Activated T-helper 17 cell treated with anti-CD3 and anti-CD28 coated beads, Interleukin-2, amount 50 U/mL, for 72 hours (primary cell): ENCODE measurements around the gene VSIG4. TPM values are rescaled to one million over a fixed set of nuclear protein-coding genes. Genes with fewer than 3 reads are reported as not detected.
"Not testable (repeated sequence)": the region's sequence is repeated elsewhere in the genome, so short reads cannot be mapped to it uniquely, and the experiment has no call there.

ENCODE experiments used
- ATAC-seq: fragments of 150-1000 bp; cut with Tn5 transposase; replicated peaks from 2 replicates; pipeline ENCODE4 v1.10.0; 2021; ENCODE audit warnings: mild to moderate bottlenecking, moderate library complexity
- H3K27ac Mint-ChIP-seq: one replicate; pipeline ENCODE4 v1.8.0; 2022; ENCODE audit warnings: mixed read lengths
- H3K27me3 Mint-ChIP-seq: one replicate; pipeline ENCODE4 v1.8.0; 2022; ENCODE audit warnings: mixed read lengths
- H3K36me3 Mint-ChIP-seq: one replicate; pipeline ENCODE4 v1.8.0; 2022; ENCODE audit warnings: low read depth, mild to moderate bottlenecking, mixed read lengths
- H3K4me1 Mint-ChIP-seq: one replicate; pipeline ENCODE4 v1.8.0; 2022; ENCODE audit warnings: mixed read lengths
- H3K4me3 Mint-ChIP-seq: one replicate; pipeline ENCODE4 v1.8.0; 2022; ENCODE audit warnings: mild to moderate bottlenecking, mixed read lengths
- H3K9me3 Mint-ChIP-seq: one replicate; pipeline ENCODE4 v1.8.0; 2022; ENCODE audit warnings: mixed read lengths
- total RNA-seq, 2 donors: library from RNA; stranded (reverse); gene quantifications; one replicate each; pipeline ENCODE4 v1.2.3, GENCODE V29; 2022

VSIG4 gene
- total RNA-seq, 2 donors from 2014 or later, result 0.24 TPM; not detected in 1

GRCh38 chrX:65993332-65993731 lies 46.5 kb downstream of the VSIG4 start:
- Mint-ChIP-seq H3K27me3 (no peaks in the 10 kb centered on the region), H3K27ac (no peak overlapping the region), H3K36me3 (no peaks in the 10 kb centered on the region), H3K4me3 (no peak overlapping the region), H3K4me1 (no peaks in the 10 kb centered on the region), H3K9me3 (no peaks in the 10 kb centered on the region)
- ATAC-seq, result no peak

- H3K4me3 Mint-ChIP-seq, result no peak overlapping the region
- peaks cover 9% of the 10 kb centered on the region for H3K4me1 Mint-ChIP-seq
- H3K27ac Mint-ChIP-seq, result peak overlapping the region; percentile 52
- ATAC-seq, result no peak
- H3K9me3 Mint-ChIP-seq, result no peaks in the 10 kb centered on the region
- H3K36me3 Mint-ChIP-seq, result no peaks in the 10 kb centered on the region
- no peaks in the 10 kb centered on the region for H3K27me3 Mint-ChIP-seq
Measured at GRCh38 chrX:65990702-65991101, 49.2 kb downstream of the VSIG4 start.

GRCh38 chrX:65987811-65988210 lies 52.1 kb downstream of the VSIG4 start:
- Mint-ChIP-seq H3K36me3 (no peaks in the 10 kb centered on the region), H3K4me1 (peaks cover 12% of the 10 kb centered on the region), H3K9me3 (no peaks in the 10 kb centered on the region), H3K4me3 (no peak overlapping the region), H3K27me3 (no peaks in the 10 kb centered on the region), H3K27ac (no peak overlapping the region)
- ATAC-seq, result no peak

- Mint-ChIP-seq H3K9me3 (no peaks in the 10 kb centered on the region), H3K36me3 (no peaks in the 10 kb centered on the region), H3K4me3 (peak overlapping the region; percentile 35), H3K4me1 (peaks cover 12% of the 10 kb centered on the region), H3K27ac (peak overlapping the region; percentile 94), H3K27me3 (no peaks in the 10 kb centered on the region)
- ATAC-seq, result peak; percentile 100
Measured at GRCh38 chrX:65985922-65986588, 53.8 kb downstream of the VSIG4 start.

- no peak overlapping the region for H3K27ac Mint-ChIP-seq
- no peaks in the 10 kb centered on the region for H3K36me3 Mint-ChIP-seq
- H3K4me1 Mint-ChIP-seq, result peaks cover 12% of the 10 kb centered on the region
- H3K9me3 Mint-ChIP-seq, result no peaks in the 10 kb centered on the region
- no peak overlapping the region for H3K4me3 Mint-ChIP-seq
- H3K27me3 Mint-ChIP-seq, result no peaks in the 10 kb centered on the region
- ATAC-seq, result no peak
Measured at GRCh38 chrX:65985211-65985610, 54.7 kb downstream of the VSIG4 start.

GRCh38 chrX:65977161-65977560 lies 62.7 kb downstream of the VSIG4 start:
- H3K27ac Mint-ChIP-seq, ATAC-seq, H3K4me3 Mint-ChIP-seq, H3K9me3 Mint-ChIP-seq, H3K4me1 Mint-ChIP-seq, H3K36me3 Mint-ChIP-seq, H3K27me3 Mint-ChIP-seq: not testable (repeated sequence)

GRCh38 chrX:65976161-65976560 lies 63.7 kb downstream of the VSIG4 start:
- Mint-ChIP-seq H3K27me3 (no peaks in the 10 kb centered on the region), H3K4me3 (no peak overlapping the region), H3K4me1 (no peaks in the 10 kb centered on the region), H3K9me3 (no peaks in the 10 kb centered on the region), H3K36me3 (no peaks in the 10 kb centered on the region), H3K27ac (no peak overlapping the region)
- ATAC-seq, result no peak

GRCh38 chrX:65975161-65975751 lies 64.6 kb downstream of the VSIG4 start:
- H3K27ac Mint-ChIP-seq, ATAC-seq, H3K4me3 Mint-ChIP-seq, H3K27me3 Mint-ChIP-seq, H3K9me3 Mint-ChIP-seq, H3K4me1 Mint-ChIP-seq, H3K36me3 Mint-ChIP-seq: not testable (repeated sequence)

Other genes starting within 250 kb of the VSIG4 start
- not detected for gene HEPH, start 124.2 kb upstream of the VSIG4 start, total RNA-seq